ENCODE data around the gene TAB2.
"Not testable (repeated sequence)": the region's sequence is repeated elsewhere in the genome, so short reads cannot be mapped to it uniquely, and the experiment has no call there.

The TAB2 gene

GRCh38 chr6:149332602-149333265 lies 15.2 kb downstream of the TAB2 start:
- no peak for DNase-seq (ENCODE audit: low read depth in 1 of 2, low spot score in 1 of 2)

GRCh38 chr6:149333266-149333620 lies 15.7 kb downstream of the TAB2 start:
- no peak for DNase-seq (ENCODE audit: low read depth in 1 of 2, low spot score in 1 of 2)

GRCh38 chr6:149334201-149334600 lies 16.7 kb downstream of the TAB2 start:
- DNase-seq (ENCODE audit: low read depth in 1 of 2, low spot score in 1 of 2) = no peak

GRCh38 chr6:149334682-149335160 lies 17.2 kb downstream of the TAB2 start:
- DNase-seq (ENCODE audit: low read depth in 1 of 2, low spot score in 1 of 2) = no peak

- DNase-seq (ENCODE audit: low read depth in 1 of 2, low spot score in 1 of 2) = peak in 1 of 2 donors; percentile 25
These were observed 18.6 kb downstream of the TAB2 start for GRCh38 chr6:149335924-149336608.

- DNase-seq (ENCODE audit: low read depth in 1 of 2, low spot score in 1 of 2) = no peak
These were observed 19.1 kb downstream of the TAB2 start for GRCh38 chr6:149336609-149336928.

- no peak for DNase-seq (ENCODE audit: low read depth in 1 of 2, low spot score in 1 of 2)
These were observed 19.8 kb downstream of the TAB2 start for GRCh38 chr6:149337320-149337719.

- DNase-seq (ENCODE audit: low read depth in 1 of 2, low spot score in 1 of 2) = no peak
These were observed 22.7 kb downstream of the TAB2 start for GRCh38 chr6:149340200-149340599.

GRCh38 chr6:149342525-149342924 lies 25.0 kb downstream of the TAB2 start:
- DNase-seq (ENCODE audit: low read depth in 1 of 2, low spot score in 1 of 2) = no peak

- DNase-seq (ENCODE audit: low read depth in 1 of 2, low spot score in 1 of 2) = no peak
These were observed 26.0 kb downstream of the TAB2 start for GRCh38 chr6:149343501-149343900.

- no peak for DNase-seq (ENCODE audit: low read depth in 1 of 2, low spot score in 1 of 2)
These were observed 28.6 kb downstream of the TAB2 start for GRCh38 chr6:149346078-149346477.

- no peak for DNase-seq (ENCODE audit: low read depth in 1 of 2, low spot score in 1 of 2)
These were observed 29.6 kb downstream of the TAB2 start for GRCh38 chr6:149347067-149347466.

- DNase-seq (ENCODE audit: low read depth in 1 of 2, low spot score in 1 of 2) = not testable (repeated sequence)
These were observed 31.8 kb downstream of the TAB2 start for GRCh38 chr6:149349279-149349678.

- no peak for DNase-seq (ENCODE audit: low read depth in 1 of 2, low spot score in 1 of 2)
These were observed 36.5 kb downstream of the TAB2 start for GRCh38 chr6:149354009-149354408.

GRCh38 chr6:149356081-149356750 lies 38.7 kb downstream of the TAB2 start:
- DNase-seq (ENCODE audit: low read depth in 1 of 2, low spot score in 1 of 2) = no peak

- DNase-seq (ENCODE audit: low read depth in 1 of 2, low spot score in 1 of 2) = no peak
These were observed 40.4 kb downstream of the TAB2 start for GRCh38 chr6:149357726-149358538.

- DNase-seq (ENCODE audit: low read depth in 1 of 2, low spot score in 1 of 2) = no peak
These were observed 41.9 kb downstream of the TAB2 start for GRCh38 chr6:149359440-149359839.

- DNase-seq (ENCODE audit: low read depth in 1 of 2, low spot score in 1 of 2) = no peak
These were observed 43.0 kb downstream of the TAB2 start for GRCh38 chr6:149360536-149360935.

GRCh38 chr6:149362289-149362688 lies 44.8 kb downstream of the TAB2 start:
- no peak for DNase-seq (ENCODE audit: low read depth in 1 of 2, low spot score in 1 of 2)

GRCh38 chr6:149363154-149363553 lies 45.6 kb downstream of the TAB2 start:
- no peak for DNase-seq (ENCODE audit: low read depth in 1 of 2, low spot score in 1 of 2)

GRCh38 chr6:149364557-149364956 lies 47.0 kb downstream of the TAB2 start:
- no peak for DNase-seq (ENCODE audit: low read depth in 1 of 2, low spot score in 1 of 2)

GRCh38 chr6:149365197-149365596 lies 47.7 kb downstream of the TAB2 start:
- no peak for DNase-seq (ENCODE audit: low read depth in 1 of 2, low spot score in 1 of 2)

Data from activated T-helper 1 cell treated with anti-CD3 and anti-CD28 coated beads, Interleukin-2, amount 50 U/mL, for 16 hours (primary cell).